HG02642 (cell line): ENCODE results near the gene GALNT16.
A peak's percentile ranks its signal among the peaks of the same experiment; 100 is the strongest.
"Not testable (repeated sequence)": the region's sequence is repeated elsewhere in the genome, so short reads cannot be mapped to it uniquely, and the experiment has no call there.

Source experiments
- ATAC-seq: cut with Tn5 transposase; IDR thresholded peaks from one replicate; pipeline ENCODE4 v1.9.1; 2021; ENCODE audit warnings: mild to moderate bottlenecking; ENCODE audit not compliant: unreplicated experiment, poor library complexity

The GALNT16 gene

DNA sequence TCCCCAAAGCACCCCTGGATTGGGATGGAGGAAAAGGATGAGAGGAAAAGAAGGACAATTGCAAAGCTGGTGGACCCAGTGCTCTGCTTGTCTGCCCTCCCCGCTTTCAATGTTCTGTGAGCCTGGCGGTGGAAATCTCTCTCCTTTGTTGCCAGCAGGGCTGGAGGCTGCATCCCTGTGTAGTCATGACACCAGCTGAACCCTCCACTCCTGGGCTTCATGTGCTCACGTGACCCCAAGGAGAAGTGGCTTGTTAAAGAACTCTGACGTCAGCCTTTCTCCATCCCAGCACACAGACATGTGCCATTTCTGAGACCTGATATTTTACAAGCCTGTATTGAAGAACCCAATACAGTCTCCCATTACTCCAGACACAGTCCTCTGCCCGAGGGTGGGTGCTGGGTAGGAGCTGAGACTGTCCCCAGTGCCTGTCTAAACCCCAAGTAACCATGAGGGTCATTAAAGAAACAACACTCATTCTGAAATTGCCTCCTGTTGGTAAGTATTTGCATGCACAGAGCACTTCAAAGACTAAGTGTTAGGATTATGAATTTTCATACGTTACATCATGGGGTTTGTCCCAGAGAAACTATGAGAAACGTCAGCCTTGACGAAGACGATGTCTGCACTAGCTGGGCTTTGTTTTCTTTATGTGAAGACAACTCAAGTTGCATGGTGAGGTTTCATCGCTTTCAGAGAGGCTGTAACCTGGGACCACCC is 21.7 kb downstream of the GALNT16 start:
- ATAC-seq = peak; percentile 47

DNA sequence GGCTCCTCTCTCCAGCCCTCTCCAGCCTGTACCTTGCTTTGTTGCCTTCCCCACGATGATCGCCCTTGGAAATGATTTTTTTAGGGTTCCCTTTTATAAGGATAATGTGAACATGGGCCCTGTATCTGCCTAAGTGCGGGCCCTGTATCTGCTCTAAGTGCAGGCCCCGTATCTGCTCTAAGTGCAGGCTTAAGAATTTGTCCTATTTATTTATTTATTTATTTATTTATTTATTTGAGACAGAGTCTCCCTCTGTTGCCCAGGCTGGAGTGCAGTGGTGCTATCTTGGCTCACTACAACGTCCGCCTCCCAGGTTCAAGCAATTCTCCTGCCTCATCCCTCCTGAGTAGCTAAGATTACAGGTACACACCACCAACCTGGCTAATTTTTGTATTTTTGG is 22.5 kb downstream of the GALNT16 start:
- no peak for ATAC-seq

DNA sequence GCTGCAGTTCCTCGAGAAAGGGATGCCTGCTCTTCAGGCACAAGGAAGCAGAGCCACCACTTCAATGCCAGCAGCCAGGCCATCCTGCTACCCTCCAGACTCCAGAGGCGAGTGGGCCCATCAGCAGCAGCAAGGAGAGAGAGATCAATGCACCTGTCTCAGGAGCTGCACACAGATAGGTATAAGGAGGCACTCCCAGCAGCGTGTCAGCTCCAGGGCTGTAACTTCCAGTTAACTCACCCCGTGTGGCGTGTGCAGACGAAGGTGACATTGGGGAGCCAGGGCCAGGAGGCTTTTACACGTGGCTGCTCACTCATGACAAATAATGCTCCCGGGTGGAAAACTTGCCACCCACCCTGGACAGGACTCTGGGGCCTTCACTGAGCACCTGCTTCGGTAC is 24.2 kb downstream of the GALNT16 start:
- no peak for ATAC-seq

DNA sequence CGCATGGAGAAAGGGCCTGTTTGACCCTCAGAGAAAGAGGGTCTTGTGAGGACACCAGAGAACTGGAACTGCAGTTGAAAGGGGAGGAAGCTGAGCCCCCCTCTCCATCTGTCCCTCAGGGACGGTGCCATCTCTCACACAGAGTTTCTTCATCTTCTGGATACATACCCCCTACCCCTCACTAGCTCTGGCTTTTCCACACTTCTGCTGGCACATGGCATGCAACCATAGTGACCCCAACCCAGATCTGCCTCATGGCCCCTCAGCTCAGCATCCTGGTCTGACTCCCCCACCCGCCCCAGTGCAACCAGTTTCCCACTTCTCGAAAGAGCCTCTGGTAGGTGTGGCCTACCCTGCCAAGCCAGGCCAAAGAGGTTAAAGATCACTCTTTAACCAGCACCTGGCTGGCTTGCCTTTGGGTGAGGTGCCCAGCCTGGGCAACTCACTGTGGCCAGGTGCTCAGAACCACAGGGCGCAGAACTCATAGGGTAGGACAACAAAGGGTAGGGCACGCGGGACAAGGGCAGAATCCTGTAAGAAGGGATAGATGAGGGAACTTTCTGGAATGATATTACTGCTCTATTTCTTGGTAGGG is 25.8 kb downstream of the GALNT16 start:
- no peak for ATAC-seq

DNA sequence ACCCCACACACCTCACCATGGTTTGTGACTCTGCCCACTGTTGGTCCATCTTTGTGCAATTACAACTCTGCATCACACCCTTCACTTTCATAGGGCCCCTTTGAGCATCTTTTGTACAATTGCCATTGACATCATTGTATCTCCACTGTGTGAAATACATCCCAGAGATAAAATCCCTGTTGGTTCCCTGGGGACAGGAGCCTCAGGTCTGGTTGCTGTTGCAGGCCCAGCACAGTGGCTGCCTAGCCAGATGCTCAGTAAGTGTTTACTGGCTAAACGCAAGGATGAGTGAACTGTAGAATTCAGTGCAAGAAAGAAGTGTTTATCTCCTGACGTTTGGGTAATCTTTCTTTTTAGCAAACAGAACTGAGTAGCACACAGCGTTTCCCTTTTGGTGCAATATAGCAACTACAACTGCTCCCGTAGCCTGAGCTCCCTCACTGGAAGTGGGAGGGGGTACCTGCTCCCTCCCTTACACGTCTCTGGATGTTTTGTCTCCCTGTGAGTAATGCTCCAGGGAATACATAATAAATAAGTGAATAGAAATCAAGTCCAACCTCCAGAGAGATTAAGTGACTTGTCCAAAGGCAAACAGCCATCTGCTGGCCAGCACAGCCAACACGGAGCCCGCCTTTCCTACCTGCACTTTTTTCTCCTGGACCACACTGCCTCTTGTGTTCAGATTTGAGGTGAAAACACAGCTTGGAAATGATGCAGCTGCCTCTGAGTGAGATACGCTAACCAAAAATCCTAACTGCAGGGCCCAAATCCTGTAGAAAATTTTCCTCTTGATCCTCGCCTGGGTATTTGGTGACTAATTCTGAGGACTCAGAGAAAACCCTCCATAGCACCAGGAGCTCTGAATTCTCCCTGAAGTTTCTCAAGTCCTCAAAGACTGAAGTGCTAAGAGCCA is 27.4 kb downstream of the GALNT16 start:
- ATAC-seq = no peak

DNA sequence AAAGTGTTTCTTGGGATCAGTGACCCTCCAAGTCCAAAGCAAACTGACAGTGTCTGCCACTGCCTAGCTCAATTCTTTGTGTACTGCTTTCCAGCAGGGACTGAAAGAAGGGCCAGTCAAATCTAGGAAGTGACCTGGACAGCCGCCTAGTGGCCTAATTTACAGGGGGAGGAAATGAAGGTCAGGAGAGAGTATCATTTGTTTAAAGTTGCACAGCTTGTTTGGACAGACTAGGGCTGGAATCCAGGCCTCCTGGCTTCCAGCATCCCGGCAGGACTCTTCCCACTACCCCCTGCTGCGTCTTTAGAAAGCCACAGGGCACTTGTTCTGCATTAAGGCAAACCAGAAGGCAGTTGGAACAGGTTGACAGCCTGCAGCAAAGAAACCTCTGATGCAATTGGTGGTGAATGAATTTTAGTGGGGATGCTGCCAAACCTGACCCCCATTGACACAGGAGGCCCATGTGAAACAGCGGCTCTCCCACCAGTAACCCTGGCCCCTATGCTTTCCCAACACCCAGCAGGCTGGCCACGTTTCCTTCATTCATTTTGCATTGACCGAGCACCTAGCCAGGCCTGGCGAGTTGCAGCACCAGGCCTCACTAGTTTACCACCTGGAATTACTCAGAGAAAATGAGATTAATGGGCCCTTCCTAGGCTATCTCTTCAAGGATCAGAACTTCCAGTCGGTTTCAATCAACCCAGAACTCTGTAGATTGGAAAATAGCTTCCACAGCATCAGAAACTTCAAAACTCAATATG is 28.2 kb downstream of the GALNT16 start:
- no peak for ATAC-seq

DNA sequence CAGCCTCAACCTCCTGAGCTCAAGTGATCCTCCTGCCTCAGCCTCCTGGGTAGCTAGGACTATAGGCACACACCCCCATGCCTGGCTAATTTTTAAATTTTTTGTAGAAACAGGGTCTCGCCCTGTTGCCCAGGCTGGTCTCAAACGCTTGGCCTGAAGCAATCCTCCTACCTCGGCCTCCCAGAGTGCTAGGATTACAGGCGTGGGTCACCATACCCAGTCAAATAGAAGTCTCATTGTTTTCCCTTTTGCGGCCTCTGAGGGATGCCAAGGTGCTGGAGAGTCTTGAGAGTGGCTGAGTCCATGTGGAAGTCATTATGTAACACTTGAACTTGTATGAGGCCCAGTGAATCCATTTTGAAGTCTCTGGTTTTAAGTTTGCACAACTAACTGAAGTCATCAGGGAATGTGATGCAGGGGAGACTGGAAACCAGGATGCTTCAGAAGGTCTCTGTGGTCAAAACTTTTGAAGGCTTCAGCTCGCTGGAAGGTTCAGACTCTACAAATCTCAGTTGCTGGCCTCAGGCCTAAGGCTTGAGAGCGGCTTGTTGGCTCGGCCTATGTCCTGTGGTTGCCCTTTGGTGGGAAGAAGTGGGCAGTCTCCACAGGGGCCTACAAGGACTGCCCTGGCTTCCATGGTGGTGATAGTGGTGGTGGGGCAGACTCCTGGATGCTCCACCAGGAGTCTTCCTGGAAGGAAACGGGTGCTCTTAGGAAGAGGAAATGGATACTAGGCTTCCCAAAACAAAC is 29.2 kb downstream of the GALNT16 start:
- no peak for ATAC-seq

DNA sequence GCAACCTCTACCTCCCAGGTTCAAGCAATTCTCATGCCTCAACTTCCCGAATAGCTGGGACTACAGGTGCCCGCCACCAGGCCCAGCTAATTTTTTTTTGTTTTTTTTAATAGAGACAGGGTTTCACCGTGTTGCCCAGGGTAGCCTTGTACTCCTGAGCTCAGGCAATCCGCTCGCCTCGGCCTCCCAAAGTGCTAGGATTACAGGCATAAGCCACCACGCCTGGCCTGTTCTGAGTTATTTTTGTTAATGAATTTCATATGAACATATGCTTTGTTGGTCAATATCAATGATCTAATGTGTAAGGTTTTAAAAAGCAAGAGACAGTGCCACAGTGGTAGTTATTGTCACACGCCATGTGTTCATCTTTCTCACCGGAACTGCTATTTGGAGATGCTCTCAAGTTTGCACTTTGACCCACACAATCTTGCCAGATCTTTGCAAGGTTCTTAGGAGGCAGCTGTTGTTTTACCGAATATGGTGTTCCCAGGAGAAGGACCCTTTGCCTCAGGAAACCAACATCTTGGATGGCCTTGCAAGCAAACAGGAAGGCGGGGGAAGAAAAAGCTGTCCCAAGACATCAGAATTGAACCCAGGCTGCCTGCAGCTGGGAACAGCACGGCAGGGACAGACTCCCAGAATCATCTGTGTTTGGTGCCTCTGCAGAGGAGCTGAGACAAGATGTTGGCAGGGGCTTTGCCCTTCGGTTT is 30.0 kb downstream of the GALNT16 start:
- no peak for ATAC-seq

DNA sequence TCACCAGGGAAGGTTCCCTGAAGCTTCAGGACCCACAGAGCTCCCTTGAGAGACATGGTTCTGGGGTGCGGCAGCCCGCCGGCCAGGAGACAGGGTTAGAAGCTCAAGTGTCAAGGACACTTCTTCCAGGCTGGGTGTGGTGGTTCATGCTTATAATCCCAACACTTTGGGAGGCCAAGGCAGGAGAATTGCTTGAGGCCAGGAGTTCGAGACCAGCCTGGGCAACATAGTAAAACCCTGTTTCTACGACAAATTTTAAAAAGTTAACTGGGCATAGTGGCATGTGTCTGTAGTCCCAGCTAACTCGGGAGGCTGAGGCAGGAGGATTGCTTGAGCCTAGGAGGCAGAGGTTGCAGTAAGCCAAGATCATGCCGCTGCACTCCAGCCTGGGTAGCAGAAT is 30.9 kb downstream of the GALNT16 start:
- ATAC-seq = not testable (repeated sequence)

DNA sequence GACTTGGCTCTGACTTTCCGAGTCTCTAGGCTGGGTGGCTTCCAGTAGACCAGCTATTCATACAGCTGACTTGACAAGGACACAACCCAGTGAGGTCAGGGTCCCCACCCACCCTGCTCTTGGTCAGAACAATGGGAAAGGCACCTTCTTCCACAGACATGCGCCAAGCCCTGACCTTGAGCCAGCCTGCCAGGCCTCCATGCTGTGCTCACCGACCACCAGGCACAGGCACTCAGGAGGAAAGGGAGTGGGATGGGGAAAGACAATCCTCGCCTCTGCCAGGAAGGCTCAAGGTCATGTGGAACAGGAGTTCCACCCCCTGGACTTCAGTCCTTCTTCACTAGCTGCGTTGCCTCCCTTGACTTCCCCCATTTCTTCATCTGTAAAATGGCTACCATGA is 31.4 kb downstream of the GALNT16 start:
- ATAC-seq = no peak

DNA sequence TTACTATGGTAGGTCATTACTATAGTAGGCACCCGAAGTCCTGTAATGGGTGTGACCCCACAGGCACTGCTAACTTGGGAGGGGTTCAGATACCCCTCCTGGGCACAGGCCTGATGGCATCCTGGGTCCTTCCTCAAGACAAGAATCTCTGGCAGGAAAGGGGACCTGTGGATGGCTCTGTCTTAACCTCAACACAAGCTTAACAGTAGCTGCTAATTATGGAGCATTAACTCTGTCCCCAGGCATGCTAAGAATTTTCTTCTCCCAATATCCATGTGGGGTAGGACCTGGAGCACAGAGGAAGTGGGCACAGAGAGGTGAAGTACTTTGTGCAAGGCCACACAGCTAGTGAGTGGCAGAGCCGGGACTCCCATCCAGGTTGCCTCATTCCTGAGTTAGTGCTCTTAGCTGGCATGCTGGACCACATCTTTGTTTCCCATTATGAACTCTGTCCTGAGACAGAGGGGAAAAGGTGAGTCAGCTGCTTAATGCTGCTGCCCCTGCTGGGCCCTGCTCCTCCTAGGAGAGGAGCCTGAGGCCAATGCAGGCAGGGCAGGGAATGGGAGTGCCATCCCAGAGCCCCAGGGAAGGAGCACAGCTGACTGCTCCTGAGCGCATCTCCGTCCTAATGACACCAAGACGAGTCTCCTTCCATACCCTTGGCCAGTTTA is 32.1 kb downstream of the GALNT16 start:
- no peak for ATAC-seq

DNA sequence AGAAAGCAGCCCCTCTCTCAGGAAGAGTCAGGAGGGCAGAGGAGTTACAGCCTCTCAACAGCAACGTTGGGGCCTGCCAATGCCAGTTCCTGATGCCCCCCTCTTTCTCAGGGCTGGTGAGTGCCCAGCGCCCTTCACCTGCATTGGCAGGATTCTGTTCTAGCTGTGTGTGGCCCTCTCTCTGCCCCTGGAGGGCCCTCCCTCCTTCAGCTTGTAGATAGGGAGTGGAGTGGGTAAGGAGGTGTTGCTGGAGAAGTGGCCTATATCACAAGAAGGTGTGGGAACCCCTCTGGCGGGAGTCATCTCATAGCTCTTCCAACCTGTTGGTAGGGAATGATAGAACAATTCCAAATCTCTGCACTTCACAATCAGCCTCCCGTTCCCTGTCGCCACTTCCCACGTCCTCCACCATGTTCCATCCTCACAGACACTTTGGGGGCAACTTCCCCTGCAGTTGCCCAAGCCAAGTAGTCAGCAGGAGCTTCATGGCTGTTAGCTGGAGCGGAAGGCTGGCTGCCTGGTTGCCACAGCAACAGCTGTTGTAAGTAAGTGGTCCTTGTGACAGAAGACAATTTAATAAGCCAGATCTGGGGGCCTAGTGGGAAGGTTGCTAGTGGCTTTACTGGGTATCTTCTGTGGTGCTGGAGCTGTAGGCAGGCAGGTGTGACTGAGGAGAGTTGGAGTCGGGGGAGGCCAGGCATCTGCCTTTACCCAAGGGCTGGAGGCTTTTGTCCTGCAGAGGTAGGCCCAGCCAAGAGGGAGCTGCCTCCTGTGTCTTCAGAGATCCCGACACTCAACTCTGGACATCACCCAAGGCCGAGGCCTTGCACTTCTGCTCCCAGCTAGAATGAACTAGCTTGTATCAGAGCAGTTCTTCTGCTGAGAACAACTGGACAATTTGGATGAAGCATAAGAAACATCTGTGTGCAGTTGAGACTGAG is 38.4 kb downstream of the GALNT16 start:
- ATAC-seq = no peak

DNA sequence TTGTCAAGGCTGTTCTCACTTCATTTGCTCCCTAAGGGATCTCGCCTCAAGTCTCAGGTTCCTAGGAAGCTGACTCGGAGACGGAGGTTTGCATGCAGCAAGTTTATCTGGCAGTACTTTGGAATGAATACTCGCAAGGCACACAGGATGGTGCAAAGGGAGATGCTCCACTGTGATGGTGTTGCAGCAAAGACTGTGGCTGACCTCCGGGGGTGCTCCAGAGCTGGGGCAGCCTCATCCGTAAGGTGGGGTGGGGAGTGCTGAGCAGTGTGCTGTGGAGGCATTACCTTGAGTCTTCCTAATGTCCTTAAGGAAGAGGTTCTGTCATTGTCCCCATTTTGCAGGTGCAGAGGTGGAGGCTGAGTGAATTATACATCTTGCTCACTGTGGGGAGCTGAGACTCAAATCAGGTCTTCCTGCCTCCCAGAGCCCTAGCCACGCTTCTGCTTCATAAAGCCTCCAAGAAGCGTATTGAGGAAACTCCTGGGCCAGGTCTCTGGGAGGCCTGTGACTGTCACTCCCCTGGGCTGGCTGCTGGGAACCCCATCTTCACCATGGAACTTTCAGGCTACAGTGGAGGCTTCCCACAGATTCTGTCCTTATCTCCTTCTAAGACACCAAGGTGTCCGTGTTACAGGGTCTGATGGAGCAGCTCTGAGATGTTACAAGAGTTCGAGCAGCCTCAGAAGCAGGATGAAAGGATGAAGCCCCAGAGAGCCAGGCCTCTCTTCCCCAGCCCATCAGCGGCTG is 39.5 kb downstream of the GALNT16 start:
- no peak for ATAC-seq

DNA sequence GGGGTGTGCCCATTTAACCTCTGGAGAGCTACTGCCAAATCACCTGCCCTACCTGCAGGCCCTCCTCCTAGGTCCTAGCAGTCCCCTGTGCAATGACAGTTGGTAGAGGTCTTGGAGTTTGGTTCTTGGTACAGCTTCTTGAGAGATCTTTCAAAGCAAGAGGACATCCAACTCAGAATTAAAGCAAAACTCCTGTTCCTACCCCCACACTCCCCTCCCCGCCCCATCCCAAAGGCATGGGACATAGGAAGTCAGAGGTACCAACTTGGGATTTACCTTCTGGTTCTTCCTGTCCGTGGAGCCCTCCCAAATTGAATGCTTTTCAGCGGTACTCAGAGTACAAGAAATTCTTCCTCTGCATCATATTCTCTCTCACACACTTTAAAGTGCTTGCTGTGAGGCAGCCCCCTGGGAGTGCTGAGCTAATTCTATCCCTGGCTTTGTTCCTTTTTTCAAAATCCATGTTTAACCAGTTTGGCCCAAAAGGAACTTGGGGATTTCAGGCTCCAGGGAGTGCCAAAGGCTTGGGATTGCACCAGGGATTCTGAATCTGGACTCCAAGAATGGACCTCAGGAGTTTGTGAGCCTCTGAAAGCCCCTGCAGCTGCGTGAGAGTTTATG is 40.8 kb downstream of the GALNT16 start:
- ATAC-seq = no peak

DNA sequence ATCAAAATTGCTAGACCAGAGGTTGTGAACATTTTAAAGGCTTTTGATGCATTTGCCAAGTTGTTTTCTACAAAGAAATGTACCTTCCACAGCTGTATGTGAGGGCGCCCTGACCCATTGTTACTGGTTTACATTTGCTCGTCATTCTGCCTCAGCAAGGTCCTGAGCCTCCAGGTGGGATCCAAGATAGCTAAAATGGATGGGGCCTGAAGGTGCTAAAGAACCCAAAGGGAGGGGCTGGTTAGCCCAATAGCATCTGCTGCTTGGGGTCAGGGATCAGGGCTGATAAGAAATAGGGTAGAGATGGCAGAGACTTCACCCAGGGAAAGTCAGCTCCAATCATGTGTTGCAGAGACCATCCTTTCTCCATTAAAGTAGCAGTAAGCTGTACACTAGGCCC is 43.1 kb downstream of the GALNT16 start:
- ATAC-seq = no peak

DNA sequence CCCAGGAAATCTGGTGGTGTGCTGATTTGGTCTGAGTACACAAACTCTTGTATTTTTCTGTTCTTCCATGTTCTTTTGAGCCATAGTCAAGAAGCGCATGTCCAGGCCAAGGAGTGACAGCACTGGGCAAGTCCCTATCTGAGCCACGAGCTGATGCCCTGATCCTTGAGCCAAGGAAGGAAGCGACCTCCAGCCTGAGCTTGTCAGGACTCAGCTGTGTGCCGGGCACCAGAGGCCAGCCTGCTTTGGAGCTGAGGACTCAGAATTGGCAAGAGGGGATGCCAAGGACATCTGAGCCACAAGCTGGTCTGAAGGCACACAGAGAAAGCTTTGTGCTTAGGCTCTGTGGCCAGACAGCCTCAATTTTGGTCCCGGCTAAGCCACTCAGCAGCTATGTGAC is 52.6 kb downstream of the GALNT16 start:
- no peak for ATAC-seq

DNA sequence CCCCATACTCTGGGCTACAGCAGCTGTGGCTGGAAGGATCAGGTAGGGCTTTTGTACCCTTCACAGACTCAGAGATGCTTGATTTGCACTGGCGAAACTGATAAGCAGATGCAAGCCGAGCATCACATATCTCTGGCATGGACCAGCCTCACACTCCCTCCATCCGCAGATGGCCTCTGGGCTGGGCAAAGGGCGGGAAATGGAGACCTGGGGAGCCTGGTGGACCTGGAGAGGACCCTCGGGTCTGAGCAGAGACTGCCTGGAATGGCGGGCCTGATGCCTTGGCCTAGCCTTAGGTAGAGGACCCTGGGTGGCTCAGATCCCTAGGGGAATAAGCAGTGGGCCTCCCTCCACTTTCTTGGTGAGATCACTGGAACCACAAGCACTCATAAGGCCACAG is 53.2 kb downstream of the GALNT16 start:
- no peak for ATAC-seq
